HepG2 (cell line): ENCODE results near the gene TNS1. TPM values are rescaled to one million over a fixed set of nuclear protein-coding genes. Genes with fewer than 3 reads are reported as not detected.

Source experiments
- ATAC-seq: fragments of 200-7000 bp; cut with Tn5 transposase; 3 replicates; pipeline ENCODE4 v1.9.1; 2020; ENCODE audit warnings: mild to moderate bottlenecking, moderate library complexity
- BruUV-seq: library from RNA; stranded (reverse); fragments of 400-500 nt; replicated peaks from 2 replicates; lab custom pipeline; 2021; lab: Mats Ljungman, UMichigan
- CTCF ChIA-PET: fragments of 300-600 bp; formaldehyde crosslinking; extraction: SDS; loops from one replicate; lab custom pipeline; 2021; ENCODE audit warnings: low total read pairs, inconsistent platforms, low intra/inter-chr PET ratio; lab: Yijun Ruan, JAX
- POLR2A ChIA-PET: fragments of 350-600 bp; sonication (Branson Sonifier 250); formaldehyde crosslinking; loops from one replicate; lab custom pipeline; 2020; ENCODE audit warnings: antibody characterized with exemption, inconsistent platforms; lab: Yijun Ruan, JAX
- DNase-seq: peaks from one replicate; pipeline ENCODE4 v3.0.0-alpha.2; 2015; ENCODE audit warnings: low spot score
- FAIRE-seq: peaks from 3 replicates; lab custom pipeline; 2011; peaks lifted over from hg19 to GRCh38; lab: Jason Lieb, UNC
- H2AFZ ChIP-seq: one replicate; pipeline ENCODE4 v1.6.1; 2011; ENCODE audit warnings: low read length, inconsistent platforms
- H3K27ac ChIP-seq: fragments of 300-600 bp; 3 replicates; pipeline ENCODE4 v1.8.0; 2011; ENCODE audit warnings: mixed run types, mild to moderate bottlenecking, mixed read lengths, low read length, inconsistent platforms; ENCODE audit not compliant: insufficient read depth; ENCODE audit errors: extremely low read length
- H3K27me3 ChIP-seq, 2 experiments: fragments of 200-600 bp in 1 of 2; 2 replicates in 1 of 2; 3 replicates in 1 of 2; pipeline versions ENCODE4 v1.6.0 to v1.8.0; 2011; ENCODE audit warnings: low read length in 2 of 2, mild to moderate bottlenecking in 2 of 2, moderate library complexity in 2 of 2, inconsistent platforms in 1 of 2; ENCODE audit not compliant: insufficient read depth in 2 of 2, control insufficient read depth in 1 of 2
- H3K36me3 ChIP-seq, 2 experiments: fragments of 200-600 bp in 1 of 2; replicated peaks in 1 of 2; 2 replicates in 1 of 2; 3 replicates in 1 of 2; pipeline versions ENCODE4 v1.5.1 to v1.8.0; 2011; ENCODE audit warnings: low read length in 2 of 2, inconsistent platforms in 1 of 2; ENCODE audit not compliant: insufficient read depth in 2 of 2, control insufficient read depth in 1 of 2
- H3K4me1 ChIP-seq: 2 replicates; pipeline ENCODE4 v1.5.1; 2012; ENCODE audit warnings: low read length, inconsistent platforms; ENCODE audit not compliant: insufficient read depth
- H3K4me2 ChIP-seq: 2 replicates; pipeline ENCODE4 v1.6.0; 2011; ENCODE audit warnings: low read depth, low read length, inconsistent platforms
- H3K4me3 ChIP-seq, 3 experiments: fragments of 200-600 bp in 1 of 3; sonication (generic), shearing (Covaris generic) in 1 of 3; replicated peaks in 1 of 3; 2 replicates each; pipeline ENCODE4 v1.5.1; 2011 to 2016; ENCODE audit warnings: low read length in 3 of 3, inconsistent platforms in 2 of 3, low read depth in 2 of 3, mild to moderate bottlenecking in 2 of 3, control low read depth in 1 of 3, mixed read lengths in 1 of 3; ENCODE audit not compliant: insufficient read depth in 1 of 3
- H3K79me2 ChIP-seq: one replicate; pipeline ENCODE4 v1.6.1; 2011; ENCODE audit warnings: low read length, inconsistent platforms; ENCODE audit not compliant: insufficient read depth
- H3K9ac ChIP-seq: 2 replicates; pipeline ENCODE4 v1.6.0; 2011; ENCODE audit warnings: mild to moderate bottlenecking, low read depth, low read length, inconsistent platforms; ENCODE audit not compliant: insufficient read depth
- H3K9me3 ChIP-seq: 2 replicates; pipeline ENCODE4 v1.5.1; 2012; ENCODE audit warnings: mild to moderate bottlenecking, low read length
- H4K20me1 ChIP-seq: 2 replicates; pipeline ENCODE4 v1.6.0; 2011; ENCODE audit warnings: inconsistent platforms, mild to moderate bottlenecking, low read length, moderate library complexity; ENCODE audit not compliant: insufficient read depth
- HDAC6 ChIP-seq: fragments of 200-600 bp; sonication (generic); IDR thresholded peaks from 2 replicates; pipeline ENCODE4 v1.7.0; 2017; ENCODE audit warnings: mild to moderate bottlenecking, antibody characterized with exemption, low read length, low read depth
- IKZF1 ChIP-seq: fragments of 450-650 bp; IDR thresholded peaks from 2 replicates; pipeline ENCODE4 v1.7.1; 2016
- ZNF343 ChIP-seq: sonication (generic); formaldehyde crosslinking; IDR thresholded peaks from 2 replicates; pipeline ENCODE4 v1.4.0; 2020; ENCODE audit warnings: mild to moderate bottlenecking, missing genetic modification reagents
- ZNF558 ChIP-seq: sonication (generic); formaldehyde crosslinking; IDR thresholded peaks from 2 replicates; pipeline ENCODE4 v1.9.0; 2022; ENCODE audit warnings: mild to moderate bottlenecking, missing genetic modification reagents, borderline replicate concordance
- ZNF687 ChIP-seq: sonication (generic); formaldehyde crosslinking; IDR thresholded peaks from 2 replicates; pipeline ENCODE4 v1.5.1; 2020; ENCODE audit warnings: mild to moderate bottlenecking, missing genetic modification reagents, moderate library complexity
- ZNF75D ChIP-seq: sonication (generic); formaldehyde crosslinking; IDR thresholded peaks from 2 replicates; pipeline ENCODE4 v1.8.1; 2023; ENCODE audit warnings: missing genetic modification reagents, mild to moderate bottlenecking, borderline replicate concordance
- ZNF768 ChIP-seq: sonication (generic); formaldehyde crosslinking; IDR thresholded peaks from 2 replicates; pipeline ENCODE4 v1.4.0; 2020; ENCODE audit warnings: missing genetic modification reagents
- WGBS: methylation state at CpG from one replicate; pipeline ENCODE4 v1.1.6; 2017; ENCODE audit warnings: low lambda C conversion rate; 5-methylcytosine and 5-hydroxymethylcytosine counted together
- in situ Hi-C: cut with HindIII; loops from 2 replicates; pipeline ENCODE4 v1.10.0; 2017; ENCODE audit warnings: low pct_unique_long_range_greater_than_20kb; ENCODE audit not compliant: extremely low pct_ligation_motif_present
- intact Hi-C: fragments of 100-400 bp; cut with micrococcal nuclease; formaldehyde crosslinking; loops from one replicate; pipeline ENCODE4 v1.10.0; 2022; ENCODE audit not compliant: unreplicated experiment
- polyA plus RNA-seq, 8 experiments: library from polyadenylated mRNA; depleted of rRNA in 3 of 8; stranded (reverse) in 7 of 8; unstranded in 1 of 8; fragments of >200 nt; fragmentation: Illumina TruSeq in 4 of 8; extraction: Trizol in 4 of 8; gene quantifications; 2 replicates each; pipeline versions ENCODE4 v1.2.1 to v1.2.3, GENCODE V29; 2011 to 2016; ENCODE audit warnings: low read depth in 4 of 8, missing spikeins in 1 of 8, mixed read lengths in 1 of 8; ENCODE audit not compliant: insufficient read depth in 1 of 8
- total RNA-seq, 5 experiments: library from RNA; depleted of rRNA; stranded (reverse); fragments of >200 nt; fragmentation: Illumina TruSeq; extraction: Trizol; gene quantifications; 2 replicates each; pipeline ENCODE4 v1.2.3, GENCODE V29; 2016; ENCODE audit warnings: low read depth in 1 of 5

The TNS1 gene
- total and polyA plus RNA-seq, 2 of the 13 experiments (the other 11 are each of a cell fraction or from before 2014, with no cell fraction given): 1.9 to 118 TPM

- no peak for FAIRE-seq
- TF ChIP-seq ZNF558 (CRISPR knock-in tag): no peak
- TF ChIP-seq HDAC6: no peak
- no peak for TF ChIP-seq ZNF343 (CRISPR knock-in tag)
- TF ChIP-seq IKZF1: no peak
- peak; percentile 34; the same call in 1 of the 2 replicates for TF ChIP-seq ZNF768 (CRISPR knock-in tag)
- TF ChIP-seq ZNF687: no peak
- no peak for TF ChIP-seq ZNF75D (CRISPR knock-in tag)
- TF ChIP-seq, all 625 proteins: peak for 1
- peaks cover 2 to 23% of the 10 kb centered on the region in 2 experiments; a peak in 2 of 5 replicates for H3K27me3 ChIP-seq
- no peak overlapping the region for H3K4me2 ChIP-seq
- CTCF ChIA-PET: no interaction called here
- H2AFZ ChIP-seq: no peak overlapping the region
- POLR2A ChIA-PET: no interaction called here
- H4K20me1 ChIP-seq: no peaks in the 10 kb centered on the region
- ATAC-seq (no peak), DNase-seq (no peak)
- no TSS peak for BruUV-seq
- H3K36me3 ChIP-seq: no peaks in the 10 kb centered on the region
- in situ Hi-C loops (no loop called here), intact Hi-C loops (no loop called here)
- H3K4me1 ChIP-seq: no peaks in the 10 kb centered on the region
- H3K79me2 ChIP-seq: no peaks in the 10 kb centered on the region
- WGBS: 0% methylated on average over 1 of the region's 1 CpG
- no peak overlapping the region for H3K9ac ChIP-seq
- no peaks in the 10 kb centered on the region for H3K9me3 ChIP-seq
- no peak overlapping the region for H3K27ac ChIP-seq
- H3K4me3 ChIP-seq: no peak overlapping the region
These were observed 30.8 kb downstream of the TNS1 start for GRCh38 chr2:217972037-217972436.
